Vagina (tissue), 2 donors: ENCODE data around the gene CARS2.

Experiments used
- CTCF ChIP-seq, 3 experiments: fragments of 450-650 bp in 2 of 3; fragments of 200-600 bp in 1 of 3; sonication (generic) in 1 of 3; IDR thresholded peaks; one replicate each; pipeline ENCODE4 v1.5.1; 2017 to 2019; ENCODE audit warnings: antibody characterized with exemption in 3 of 3, mild to moderate bottlenecking in 2 of 3, moderate library complexity in 2 of 3
- POLR2A ChIP-seq, 2 donors: fragments of 450-650 bp; IDR thresholded peaks; one replicate each; pipeline ENCODE4 v1.6.1; 2017; ENCODE audit warnings: antibody characterized with exemption in 2 of 2, mild to moderate bottlenecking in 2 of 2, moderate library complexity in 2 of 2
- POLR2AphosphoS5 ChIP-seq, 2 donors: sonication (generic); formaldehyde crosslinking; IDR thresholded peaks; one replicate each; pipeline ENCODE4 v1.9.0; 2017; ENCODE audit warnings: antibody characterized with exemption in 2 of 2, mild to moderate bottlenecking in 2 of 2, low read depth in 1 of 2; ENCODE audit not compliant: insufficient read depth in 1 of 2

GRCh38 chr13:110657196-110657595 is 48.7 kb downstream of the CARS2 start:
- TF ChIP-seq POLR2A (IDR thresholded peaks at IDR 0.05) (no peak), CTCF (IDR thresholded peaks at IDR 0.05) (no peak), POLR2AphosphoS5 (IDR thresholded peaks at IDR 0.05; ENCODE audit: insufficient read depth in 1 of 2, low read depth in 1 of 2) (no peak)
